ENCODE measurements around the gene GYPE. TPM values are rescaled to one million over a fixed set of nuclear protein-coding genes. Genes with fewer than 3 reads are reported as not detected.
A peak's percentile ranks its signal among the peaks of the same experiment; 100 is the strongest.
"Not testable (repeated sequence)": the region's sequence is repeated elsewhere in the genome, so short reads cannot be mapped to it uniquely, and the experiment has no call there.

The GYPE gene
- total RNA-seq, 1 experiment from 2014 or later: not detected

DNA sequence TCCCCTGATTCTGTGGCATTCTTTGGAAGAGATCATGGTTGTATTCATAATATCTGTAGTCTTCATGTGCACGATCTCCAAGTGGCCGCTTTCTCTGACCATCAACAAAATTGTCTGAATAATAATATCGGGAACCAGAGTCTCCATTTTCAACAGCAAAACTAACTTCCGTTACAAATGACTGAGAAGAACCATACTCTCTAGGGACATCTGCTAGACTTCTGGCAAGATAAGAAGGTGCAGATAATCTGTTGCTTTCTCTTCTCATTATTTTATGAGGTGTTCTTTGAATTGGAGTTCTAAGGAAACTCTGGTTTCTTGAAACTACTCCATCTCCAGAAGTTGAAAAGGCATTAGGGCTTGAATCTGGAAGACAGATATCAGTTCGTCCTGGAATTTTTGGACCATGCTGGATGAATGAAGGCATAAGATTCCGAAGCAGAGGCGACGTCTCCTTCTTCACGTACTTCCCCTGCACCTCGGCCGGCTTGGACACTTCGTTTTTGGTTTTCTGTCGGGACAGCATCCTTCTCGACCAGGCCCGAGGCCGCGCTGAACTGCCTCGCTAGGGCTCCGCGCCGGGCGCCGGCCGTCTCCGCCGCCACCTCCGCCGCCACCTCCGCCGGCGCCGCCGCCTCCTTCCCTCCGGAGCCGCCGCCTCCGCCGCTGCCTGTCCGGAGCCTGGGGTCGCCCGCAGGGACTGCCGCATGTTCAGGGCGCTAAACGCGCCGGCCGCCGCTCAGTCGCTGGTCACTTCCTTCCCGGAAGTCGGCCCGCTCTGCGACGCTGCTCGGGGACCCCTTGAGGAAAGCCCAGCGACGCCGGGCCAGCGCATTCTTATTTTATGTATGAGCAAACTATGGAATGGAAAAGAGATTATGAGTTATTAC, 6.4 kb upstream of the GYPE start:
- intact Hi-C loops (cut with micrococcal nuclease; ENCODE audit: unreplicated experiment); POLR2A ChIA-PET; H3K4me3 ChIP-seq (ENCODE audit: low read depth, low read length); H3K4me3 Mint-ChIP-seq (ENCODE audit: unreplicated experiment); BruUV-seq (replicated peaks); DNase-seq; CTCF ChIA-PET; H3K27ac Mint-ChIP-seq (ENCODE audit: unreplicated experiment); H3K9me3 ChIP-seq; H3K4me1 Mint-ChIP-seq (ENCODE audit: low read depth, unreplicated experiment); H3K9me3 Mint-ChIP-seq (ENCODE audit: unreplicated experiment); H3K36me3 ChIP-seq (ENCODE audit: control insufficient read depth, insufficient read depth, low read length); H3K27me3 Mint-ChIP-seq (ENCODE audit: insufficient read depth, unreplicated experiment); H3K36me3 Mint-ChIP-seq (ENCODE audit: insufficient read depth, unreplicated experiment); H3K4me1 ChIP-seq; H3K27me3 ChIP-seq (replicated peaks; ENCODE audit: control insufficient read depth, insufficient read depth, low read length): not testable (repeated sequence)

DNA sequence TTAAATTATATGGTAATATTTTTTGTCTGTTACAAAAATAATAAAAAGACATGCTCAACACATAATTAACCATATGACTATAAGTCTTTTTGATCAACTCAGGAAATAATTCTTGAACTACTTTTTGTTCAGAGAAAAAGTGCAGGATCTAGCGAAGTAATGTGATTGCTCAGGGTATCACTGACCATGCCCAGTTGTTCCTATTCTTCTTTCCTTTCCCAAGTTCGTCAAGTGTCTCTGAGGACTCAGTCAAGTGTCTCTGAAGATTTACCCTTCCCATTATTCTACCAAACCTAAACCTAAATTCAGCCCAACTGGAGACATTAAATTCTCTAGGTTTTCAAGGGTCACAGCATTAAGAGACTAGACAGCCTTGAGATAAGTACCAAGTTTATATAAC, 5.5 kb upstream of the GYPE start:
- H3K9me3 Mint-ChIP-seq (ENCODE audit: unreplicated experiment); H3K36me3 ChIP-seq (ENCODE audit: control insufficient read depth, insufficient read depth, low read length); H3K9me3 ChIP-seq; H3K27me3 ChIP-seq (replicated peaks; ENCODE audit: control insufficient read depth, insufficient read depth, low read length); H3K4me3 Mint-ChIP-seq (ENCODE audit: unreplicated experiment); DNase-seq; BruUV-seq (replicated peaks); CTCF ChIA-PET; H3K36me3 Mint-ChIP-seq (ENCODE audit: insufficient read depth, unreplicated experiment); H3K4me3 ChIP-seq (ENCODE audit: low read depth, low read length); H3K27me3 Mint-ChIP-seq (ENCODE audit: insufficient read depth, unreplicated experiment); H3K4me1 Mint-ChIP-seq (ENCODE audit: low read depth, unreplicated experiment); intact Hi-C loops (cut with micrococcal nuclease; ENCODE audit: unreplicated experiment); POLR2A ChIA-PET; H3K4me1 ChIP-seq; H3K27ac Mint-ChIP-seq (ENCODE audit: unreplicated experiment): not testable (repeated sequence)

DNA sequence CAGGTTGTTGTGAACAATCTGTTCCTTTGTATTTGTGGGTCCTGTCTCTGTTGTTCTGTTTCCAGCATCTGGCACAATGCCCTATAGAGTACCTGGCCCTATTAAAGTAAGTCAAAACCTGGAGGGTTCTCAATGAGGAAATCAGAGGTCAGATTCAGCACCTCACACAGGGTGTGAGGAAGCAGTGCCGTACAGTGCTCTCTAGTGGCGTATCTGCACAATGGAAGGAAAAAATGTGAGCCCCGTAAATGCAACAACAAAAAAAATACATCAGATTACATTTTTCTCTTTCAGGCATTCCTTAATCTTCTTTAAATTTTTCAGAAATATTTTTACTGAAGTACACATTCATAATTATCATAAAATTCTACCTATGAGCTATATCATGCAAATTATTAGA, 2.5 kb upstream of the GYPE start:
- POLR2A ChIA-PET; H3K4me3 ChIP-seq (ENCODE audit: low read depth, low read length); H3K4me1 ChIP-seq; CTCF ChIA-PET; H3K4me3 Mint-ChIP-seq (ENCODE audit: unreplicated experiment); H3K4me1 Mint-ChIP-seq (ENCODE audit: low read depth, unreplicated experiment); H3K9me3 Mint-ChIP-seq (ENCODE audit: unreplicated experiment); BruUV-seq (replicated peaks); H3K36me3 Mint-ChIP-seq (ENCODE audit: insufficient read depth, unreplicated experiment); H3K27ac Mint-ChIP-seq (ENCODE audit: unreplicated experiment); H3K36me3 ChIP-seq (ENCODE audit: control insufficient read depth, insufficient read depth, low read length); H3K9me3 ChIP-seq; H3K27me3 ChIP-seq (replicated peaks; ENCODE audit: control insufficient read depth, insufficient read depth, low read length): not testable (repeated sequence)
- intact Hi-C loops (cut with micrococcal nuclease; ENCODE audit: unreplicated experiment): loop anchor here (1.0 kb wide), 1 partner anchor 134 kb away; no protein-coding TSS in a partner anchor
- peaks cover 12% of the 10 kb centered on the region for H3K27me3 Mint-ChIP-seq (ENCODE audit: insufficient read depth, unreplicated experiment)
- TF ChIP-seq, protein P1, sequence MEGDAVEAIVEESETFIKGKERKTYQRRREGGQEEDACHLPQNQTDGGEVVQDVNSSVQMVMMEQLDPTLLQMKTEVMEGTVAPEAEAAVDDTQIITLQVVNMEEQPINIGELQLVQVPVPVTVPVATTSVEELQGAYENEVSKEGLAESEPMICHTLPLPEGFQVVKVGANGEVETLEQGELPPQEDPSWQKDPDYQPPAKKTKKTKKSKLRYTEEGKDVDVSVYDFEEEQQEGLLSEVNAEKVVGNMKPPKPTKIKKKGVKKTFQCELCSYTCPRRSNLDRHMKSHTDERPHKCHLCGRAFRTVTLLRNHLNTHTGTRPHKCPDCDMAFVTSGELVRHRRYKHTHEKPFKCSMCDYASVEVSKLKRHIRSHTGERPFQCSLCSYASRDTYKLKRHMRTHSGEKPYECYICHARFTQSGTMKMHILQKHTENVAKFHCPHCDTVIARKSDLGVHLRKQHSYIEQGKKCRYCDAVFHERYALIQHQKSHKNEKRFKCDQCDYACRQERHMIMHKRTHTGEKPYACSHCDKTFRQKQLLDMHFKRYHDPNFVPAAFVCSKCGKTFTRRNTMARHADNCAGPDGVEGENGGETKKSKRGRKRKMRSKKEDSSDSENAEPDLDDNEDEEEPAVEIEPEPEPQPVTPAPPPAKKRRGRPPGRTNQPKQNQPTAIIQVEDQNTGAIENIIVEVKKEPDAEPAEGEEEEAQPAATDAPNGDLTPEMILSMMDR (IDR thresholded peaks at IDR 0.05; ENCODE audit: insufficient read depth in 1 of 2, low read depth in 1 of 2, low read length in 1 of 2, severe bottlenecking in 1 of 2, unreplicated experiment in 1 of 2): peak in 1 of 2 experiments; percentile 60
- DNase-seq: peak in 1 of 2 experiments; percentile 30

DNA sequence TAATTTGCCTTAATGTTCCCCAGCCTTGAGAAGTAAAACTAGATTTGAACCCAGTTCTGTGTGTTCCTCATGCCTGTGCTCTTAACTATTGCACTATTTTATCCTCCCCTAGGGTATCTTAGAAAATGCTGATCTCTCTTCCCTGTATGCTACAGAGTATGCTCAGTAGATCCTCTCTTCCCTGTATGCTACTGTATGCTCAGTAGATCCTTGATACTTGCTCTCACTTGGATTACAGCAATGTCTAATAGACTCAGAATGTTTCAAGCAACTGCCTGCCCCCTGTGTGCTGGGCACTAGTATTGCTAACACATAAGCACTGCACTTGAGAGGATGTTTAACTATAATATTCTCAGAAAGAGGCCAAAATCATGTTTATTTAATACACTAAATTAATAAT, 928 bp downstream of the GYPE start:
- H3K36me3 ChIP-seq (ENCODE audit: control insufficient read depth, insufficient read depth, low read length); H3K9me3 Mint-ChIP-seq (ENCODE audit: unreplicated experiment); H3K36me3 Mint-ChIP-seq (ENCODE audit: insufficient read depth, unreplicated experiment); H3K9me3 ChIP-seq; H3K27me3 Mint-ChIP-seq (ENCODE audit: insufficient read depth, unreplicated experiment); H3K4me3 ChIP-seq (ENCODE audit: low read depth, low read length); intact Hi-C loops (cut with micrococcal nuclease; ENCODE audit: unreplicated experiment); H3K27ac Mint-ChIP-seq (ENCODE audit: unreplicated experiment); H3K4me3 Mint-ChIP-seq (ENCODE audit: unreplicated experiment); H3K4me1 ChIP-seq; BruUV-seq (replicated peaks); POLR2A ChIA-PET; DNase-seq; H3K27me3 ChIP-seq (replicated peaks; ENCODE audit: control insufficient read depth, insufficient read depth, low read length); CTCF ChIA-PET; H3K4me1 Mint-ChIP-seq (ENCODE audit: low read depth, unreplicated experiment): not testable (repeated sequence)

DNA sequence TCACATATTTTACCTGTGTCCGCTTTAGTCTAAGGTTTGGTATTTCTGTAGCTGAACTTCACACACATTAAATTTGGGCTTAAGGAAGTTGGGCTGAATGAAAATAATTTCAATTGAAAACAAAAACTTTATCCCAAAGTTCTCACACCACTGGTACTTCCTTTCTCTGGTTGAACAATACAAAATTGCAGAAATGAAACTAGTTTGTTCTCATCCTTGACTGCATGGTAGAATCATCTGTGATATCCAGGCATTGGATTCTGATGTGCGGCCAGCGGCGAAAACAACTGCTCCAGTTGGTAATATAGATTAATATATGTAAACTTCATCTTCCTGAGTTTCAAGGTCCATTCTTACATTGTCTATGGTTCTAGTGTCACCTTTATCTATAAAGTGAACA, 15.0 kb downstream of the GYPE start:
- DNase-seq; H3K36me3 Mint-ChIP-seq (ENCODE audit: insufficient read depth, unreplicated experiment); H3K27me3 ChIP-seq (replicated peaks; ENCODE audit: control insufficient read depth, insufficient read depth, low read length); CTCF ChIA-PET; H3K4me3 Mint-ChIP-seq (ENCODE audit: unreplicated experiment); H3K9me3 ChIP-seq; POLR2A ChIA-PET; H3K36me3 ChIP-seq (ENCODE audit: control insufficient read depth, insufficient read depth, low read length); H3K9me3 Mint-ChIP-seq (ENCODE audit: unreplicated experiment); BruUV-seq (replicated peaks); H3K27me3 Mint-ChIP-seq (ENCODE audit: insufficient read depth, unreplicated experiment); H3K4me1 ChIP-seq; H3K4me3 ChIP-seq (ENCODE audit: low read depth, low read length); H3K4me1 Mint-ChIP-seq (ENCODE audit: low read depth, unreplicated experiment); H3K27ac Mint-ChIP-seq (ENCODE audit: unreplicated experiment): not testable (repeated sequence)
- intact Hi-C loops (cut with micrococcal nuclease; ENCODE audit: unreplicated experiment): loop anchor here (5.0 kb wide), 1 partner anchor 117 kb away; no protein-coding TSS in a partner anchor

DNA sequence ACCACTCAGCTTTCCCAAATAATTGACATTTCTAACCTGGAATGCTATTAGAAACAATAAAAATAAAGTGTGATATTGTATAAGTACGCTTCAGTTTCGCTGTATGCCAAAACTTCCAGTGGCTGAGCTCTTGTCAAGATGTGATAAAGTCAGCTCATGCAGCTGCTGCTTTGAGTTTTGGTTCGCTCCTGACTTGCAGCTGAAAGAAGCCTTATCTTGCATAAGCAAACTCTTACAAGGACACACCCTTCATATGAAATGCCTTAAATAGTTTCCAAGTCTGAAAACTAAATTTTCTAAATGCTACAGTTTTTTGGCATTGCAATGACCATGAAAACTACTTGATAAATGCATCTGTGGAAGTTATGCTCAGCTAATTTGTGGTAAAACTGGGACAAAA, 17.2 kb downstream of the GYPE start:
- POLR2A ChIA-PET: not testable (repeated sequence)

More for the DNA sequence above, 17.2 kb downstream of the GYPE start:
- H3K4me3 Mint-ChIP-seq (ENCODE audit: unreplicated experiment); H3K36me3 ChIP-seq (ENCODE audit: control insufficient read depth, insufficient read depth, low read length); H3K9me3 ChIP-seq; H3K4me3 ChIP-seq (ENCODE audit: low read depth, low read length); DNase-seq; H3K4me1 ChIP-seq; CTCF ChIA-PET; H3K27me3 ChIP-seq (replicated peaks; ENCODE audit: control insufficient read depth, insufficient read depth, low read length); BruUV-seq (replicated peaks); H3K36me3 Mint-ChIP-seq (ENCODE audit: insufficient read depth, unreplicated experiment); H3K27ac Mint-ChIP-seq (ENCODE audit: unreplicated experiment); H3K9me3 Mint-ChIP-seq (ENCODE audit: unreplicated experiment); H3K27me3 Mint-ChIP-seq (ENCODE audit: insufficient read depth, unreplicated experiment); intact Hi-C loops (cut with micrococcal nuclease; ENCODE audit: unreplicated experiment); H3K4me1 Mint-ChIP-seq (ENCODE audit: low read depth, unreplicated experiment): not testable (repeated sequence)

All from Caco-2 (cell line).